OCI-LY3 (cell line): ENCODE results near the gene PRMT7.

ENCODE experiments used
- H2AFZ ChIP-seq: fragments of 200-600, 300-600 bp; shearing (Covaris generic); 2 replicates; pipeline ENCODE4 v1.6.0; 2014; ENCODE audit warnings: antibody characterized with exemption, low read depth, low read length
- H3K27ac ChIP-seq: fragments of 200-600, 300-600 bp; sonication (generic); 2 replicates; pipeline ENCODE4 v1.5.1; 2014; ENCODE audit warnings: mild to moderate bottlenecking, low read length, moderate library complexity, mixed read lengths
- H3K27me3 ChIP-seq: fragments of 200-600, 300-600 bp; sonication (generic); 2 replicates; pipeline ENCODE4 v1.6.1; 2014; ENCODE audit warnings: low read depth, low read length, mixed read lengths
- H3K36me3 ChIP-seq: fragments of 200-600, 300-600 bp; sonication (generic); replicated peaks from 2 replicates; pipeline ENCODE3; 2014; ENCODE audit warnings: low read depth, low read length, mixed read lengths
- H3K4me1 ChIP-seq: fragments of 300-600, 200-600 bp; sonication (generic); 2 replicates; pipeline ENCODE4 v1.6.1; 2014; ENCODE audit warnings: low read length, mixed read lengths
- H3K4me2 ChIP-seq: fragments of 200-600, 300-600 bp; sonication (generic); 2 replicates; pipeline ENCODE4 v1.6.1; 2014; ENCODE audit warnings: low read length, mixed read lengths
- H3K4me3 ChIP-seq: fragments of 300-600, 200-600 bp; sonication (generic); 2 replicates; pipeline ENCODE4 v1.5.1; 2014; ENCODE audit warnings: antibody characterized with exemption, mild to moderate bottlenecking, low read length, moderate library complexity
- H3K79me2 ChIP-seq: fragments of 300-600, 200-600 bp; shearing (Covaris generic); 2 replicates; pipeline ENCODE4 v1.6.1; 2014; ENCODE audit warnings: mild to moderate bottlenecking, low read length, mixed read lengths
- H3K9ac ChIP-seq: fragments of 300-600, 200-600 bp; shearing (Covaris generic); 2 replicates; pipeline ENCODE4 v1.6.0; 2014; ENCODE audit warnings: mild to moderate bottlenecking, low read length, moderate library complexity
- H3K9me3 ChIP-seq: fragments of 200-600, 300-600 bp; shearing (Covaris generic); 2 replicates; pipeline ENCODE4 v1.6.1; 2014; ENCODE audit warnings: low read length, mixed read lengths; ENCODE audit not compliant: insufficient read depth
- H4K20me1 ChIP-seq: fragments of 200-600, 300-600 bp; sonication (generic); 2 replicates; pipeline ENCODE4 v1.6.1; 2016; ENCODE audit warnings: low read length, mixed read lengths; ENCODE audit not compliant: insufficient read depth
- EZH2phosphoT487 ChIP-seq: fragments of 200-600 bp; shearing (Covaris generic); IDR thresholded peaks from 2 replicates; pipeline ENCODE4 v1.6.1; 2018; ENCODE audit warnings: antibody characterized with exemption, mixed run types, low read depth
- TF ChIP-seq, protein P1 (sequence below): fragments of 200-600, 300-600 bp; sonication (generic); IDR thresholded peaks from 2 replicates; pipeline ENCODE4 v1.5.1; 2014; ENCODE audit warnings: antibody characterized with exemption, low read length, low read depth

The PRMT7 gene

DNA sequence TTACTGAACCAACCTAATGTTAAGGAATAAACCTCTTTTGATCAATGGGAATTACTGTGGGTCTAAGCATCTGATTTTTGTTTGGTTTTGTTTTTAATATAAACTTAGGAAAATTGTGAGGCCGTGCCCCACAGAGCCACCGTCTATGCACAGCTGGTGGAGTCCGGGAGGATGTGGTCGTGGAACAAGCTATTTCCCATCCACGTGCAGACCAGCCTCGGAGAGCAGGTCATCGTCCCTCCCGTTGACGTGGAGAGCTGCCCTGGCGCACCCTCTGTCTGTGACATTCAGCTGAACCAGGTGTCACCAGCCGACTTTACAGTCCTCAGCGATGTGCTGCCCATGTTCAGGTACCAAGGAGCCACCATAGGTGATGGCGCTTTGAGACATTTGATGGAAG, 28.4 kb downstream of the PRMT7 start:
- Histone ChIP-seq H3K4me3 (no peak overlapping the region), H3K36me3 (peaks cover 43% of the 10 kb centered on the region), H2AFZ (no peak overlapping the region), H3K27ac (no peak overlapping the region), H3K4me2 (no peak overlapping the region), H3K9ac (no peak overlapping the region), H4K20me1 (no peaks in the 10 kb centered on the region), H3K79me2 (no peaks in the 10 kb centered on the region), H3K27me3 (no peaks in the 10 kb centered on the region), H3K9me3 (no peaks in the 10 kb centered on the region), H3K4me1 (no peaks in the 10 kb centered on the region)
- TF ChIP-seq, protein P1, sequence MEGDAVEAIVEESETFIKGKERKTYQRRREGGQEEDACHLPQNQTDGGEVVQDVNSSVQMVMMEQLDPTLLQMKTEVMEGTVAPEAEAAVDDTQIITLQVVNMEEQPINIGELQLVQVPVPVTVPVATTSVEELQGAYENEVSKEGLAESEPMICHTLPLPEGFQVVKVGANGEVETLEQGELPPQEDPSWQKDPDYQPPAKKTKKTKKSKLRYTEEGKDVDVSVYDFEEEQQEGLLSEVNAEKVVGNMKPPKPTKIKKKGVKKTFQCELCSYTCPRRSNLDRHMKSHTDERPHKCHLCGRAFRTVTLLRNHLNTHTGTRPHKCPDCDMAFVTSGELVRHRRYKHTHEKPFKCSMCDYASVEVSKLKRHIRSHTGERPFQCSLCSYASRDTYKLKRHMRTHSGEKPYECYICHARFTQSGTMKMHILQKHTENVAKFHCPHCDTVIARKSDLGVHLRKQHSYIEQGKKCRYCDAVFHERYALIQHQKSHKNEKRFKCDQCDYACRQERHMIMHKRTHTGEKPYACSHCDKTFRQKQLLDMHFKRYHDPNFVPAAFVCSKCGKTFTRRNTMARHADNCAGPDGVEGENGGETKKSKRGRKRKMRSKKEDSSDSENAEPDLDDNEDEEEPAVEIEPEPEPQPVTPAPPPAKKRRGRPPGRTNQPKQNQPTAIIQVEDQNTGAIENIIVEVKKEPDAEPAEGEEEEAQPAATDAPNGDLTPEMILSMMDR = no peak
- TF ChIP-seq EZH2phosphoT487 = no peak

DNA sequence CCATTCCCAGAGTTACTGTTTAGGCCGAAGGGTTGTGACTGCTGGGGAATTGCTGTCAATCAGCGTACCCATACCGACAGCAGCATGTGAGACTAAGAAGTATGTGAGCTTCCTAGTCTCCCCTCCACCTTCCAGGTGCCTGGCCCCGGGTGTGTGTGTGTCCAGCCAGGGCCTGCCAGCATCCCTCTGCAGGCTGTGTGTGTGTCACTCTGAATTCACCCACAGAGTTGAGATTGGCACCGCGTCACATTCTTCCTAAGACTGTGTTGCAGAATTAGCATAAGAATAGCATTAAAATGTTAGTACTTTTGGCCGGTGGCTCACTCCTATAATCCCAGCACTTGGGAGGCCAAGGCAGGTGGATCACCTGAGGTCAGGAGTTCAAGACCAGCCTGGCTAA, 31.8 kb downstream of the PRMT7 start:
- H3K9me3 ChIP-seq = no peaks in the 10 kb centered on the region
- H3K27me3 ChIP-seq = no peaks in the 10 kb centered on the region
- H3K36me3 ChIP-seq = peaks cover 53% of the 10 kb centered on the region
- H4K20me1 ChIP-seq = no peaks in the 10 kb centered on the region
- no peak overlapping the region for H3K4me3 ChIP-seq
- no peak overlapping the region for H3K27ac ChIP-seq
- no peaks in the 10 kb centered on the region for H3K79me2 ChIP-seq
- no peak for TF ChIP-seq EZH2phosphoT487
- TF ChIP-seq, protein P1 = no peak
- H3K4me2 ChIP-seq = no peak overlapping the region
- H2AFZ ChIP-seq = no peak overlapping the region
- no peaks in the 10 kb centered on the region for H3K4me1 ChIP-seq
- no peak overlapping the region for H3K9ac ChIP-seq

DNA sequence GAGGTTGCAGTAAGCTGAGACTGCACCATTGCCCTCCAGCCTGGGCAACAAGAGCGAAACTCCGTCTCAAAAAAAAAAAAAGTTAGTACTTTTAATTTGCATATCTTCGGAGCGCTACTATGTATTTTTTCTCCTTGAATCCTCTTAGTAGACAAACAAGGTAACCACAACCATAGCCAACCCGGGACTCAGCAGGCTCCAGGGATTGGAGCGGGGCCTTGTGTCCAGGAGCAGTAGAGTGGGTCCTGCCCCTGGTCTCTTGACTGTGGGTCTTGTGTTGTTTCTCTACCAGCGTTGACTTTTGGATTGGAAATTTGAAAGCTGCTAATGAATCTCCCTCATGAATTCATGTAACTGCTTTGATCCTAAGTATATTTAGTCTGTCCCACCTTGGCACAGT, 32.3 kb downstream of the PRMT7 start:
- H3K9me3 ChIP-seq = no peaks in the 10 kb centered on the region
- H3K79me2 ChIP-seq = no peaks in the 10 kb centered on the region
- H3K9ac ChIP-seq = no peak overlapping the region
- H3K4me3 ChIP-seq = no peak overlapping the region
- H2AFZ ChIP-seq = no peak overlapping the region
- no peaks in the 10 kb centered on the region for H3K27me3 ChIP-seq
- H3K4me1 ChIP-seq = no peaks in the 10 kb centered on the region
- H3K27ac ChIP-seq = no peak overlapping the region
- peaks cover 53% of the 10 kb centered on the region for H3K36me3 ChIP-seq
- H4K20me1 ChIP-seq = no peaks in the 10 kb centered on the region
- no peak overlapping the region for H3K4me2 ChIP-seq
- TF ChIP-seq, protein P1 = no peak
- TF ChIP-seq EZH2phosphoT487 = no peak

DNA sequence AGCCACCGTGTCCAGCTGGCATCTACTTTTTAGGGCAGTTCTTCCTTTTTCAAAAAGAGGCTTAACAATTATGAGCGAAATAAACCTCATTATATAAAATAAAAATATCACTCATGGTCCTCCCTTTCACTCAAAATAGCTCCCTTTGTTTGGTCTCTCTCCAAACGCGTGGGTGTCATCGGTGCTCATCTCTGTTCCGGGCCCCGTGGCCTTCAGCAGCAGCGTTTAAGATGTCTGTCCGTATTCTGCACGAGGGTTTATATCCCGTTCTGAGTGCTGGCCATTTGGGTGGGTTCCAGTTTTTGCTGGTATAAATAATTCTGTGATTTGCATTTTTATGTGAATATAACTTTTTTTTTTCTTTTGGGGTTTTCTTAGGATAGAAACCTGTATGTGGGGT, 33.4 kb downstream of the PRMT7 start:
- Histone ChIP-seq H3K9me3 (no peaks in the 10 kb centered on the region), H3K27ac (no peak overlapping the region), H3K4me1 (no peaks in the 10 kb centered on the region), H3K9ac (no peak overlapping the region), H4K20me1 (no peaks in the 10 kb centered on the region), H3K36me3 (peaks cover 48% of the 10 kb centered on the region), H3K79me2 (no peaks in the 10 kb centered on the region), H3K4me2 (no peak overlapping the region), H2AFZ (no peak overlapping the region), H3K27me3 (no peaks in the 10 kb centered on the region), H3K4me3 (no peak overlapping the region)
- TF ChIP-seq, protein P1 = no peak
- TF ChIP-seq EZH2phosphoT487 = no peak
